SK-N-SH treated with all-trans-retinoic acid at 6 μM for 48 hours (cell line): ENCODE data around the gene HELZ.

Experiments used
- ATAC-seq: fragments of 200-7000 bp; cut with Tn5 transposase; 3 replicates; pipeline ENCODE4 v1.9.1; 2020; ENCODE audit warnings: mild to moderate bottlenecking, moderate library complexity
- ARNTL ChIP-seq: fragments of 450-650 bp; formaldehyde crosslinking; IDR thresholded peaks from 2 replicates; pipeline ENCODE4 v1.5.0; 2020; ENCODE audit warnings: low read depth, mild to moderate bottlenecking, moderate library complexity, borderline replicate concordance
- BACH2 ChIP-seq: fragments of 250-450 bp; sonication (Bioruptor Pico); IDR thresholded peaks from 2 replicates; pipeline ENCODE4 v1.9.0; 2021; ENCODE audit warnings: mild to moderate bottlenecking, borderline replicate concordance
- ESRRG ChIP-seq: fragments of 250-450 bp; sonication (Bioruptor Pico); IDR thresholded peaks from 2 replicates; pipeline ENCODE4 v1.6.1; 2021; ENCODE audit warnings: mild to moderate bottlenecking
- GLIS3 ChIP-seq: fragments of 250-450 bp; sonication (Bioruptor Pico); IDR thresholded peaks from 2 replicates; pipeline ENCODE4 v1.5.0; 2020; ENCODE audit warnings: mild to moderate bottlenecking, moderate library complexity
- OSR1 ChIP-seq: fragments of 250-450 bp; sonication (Bioruptor Pico); IDR thresholded peaks from 2 replicates; pipeline ENCODE4 v1.8.0; 2022; ENCODE audit warnings: moderate library complexity, mild to moderate bottlenecking, inconsistent platforms
- PPARA ChIP-seq: fragments of 250-450 bp; sonication (Bioruptor Pico); IDR thresholded peaks from 2 replicates; pipeline ENCODE4 v1.5.0; 2020; ENCODE audit warnings: mild to moderate bottlenecking, borderline replicate concordance
- RARB ChIP-seq: fragments of 250-450 bp; sonication (Bioruptor Pico); IDR thresholded peaks from 2 replicates; pipeline ENCODE4 v1.8.0; 2021; ENCODE audit warnings: mild to moderate bottlenecking, moderate library complexity
- SNAI2 ChIP-seq: fragments of 250-450 bp; sonication (Bioruptor Pico); IDR thresholded peaks from 2 replicates; pipeline ENCODE4 v1.5.0; 2020; ENCODE audit warnings: mild to moderate bottlenecking, moderate library complexity
- TCF4 ChIP-seq: fragments of 250-450 bp; sonication (Bioruptor Pico); IDR thresholded peaks from 2 replicates; pipeline ENCODE4 v1.8.0; 2021; ENCODE audit warnings: mild to moderate bottlenecking, moderate library complexity, borderline replicate concordance
- TOX ChIP-seq: fragments of 250-450 bp; sonication (Bioruptor Pico); IDR thresholded peaks from 2 replicates; pipeline ENCODE4 v1.8.0; 2021; ENCODE audit warnings: mild to moderate bottlenecking, moderate library complexity, borderline replicate concordance
- TSHZ2 ChIP-seq: fragments of 250-450 bp; sonication (Bioruptor Pico); IDR thresholded peaks from 2 replicates; pipeline ENCODE4 v1.5.0; 2020; ENCODE audit warnings: mild to moderate bottlenecking, moderate library complexity
- ZC3H10 ChIP-seq: fragments of 250-450 bp; sonication (Bioruptor Pico); IDR thresholded peaks from 2 replicates; pipeline ENCODE4 v1.5.1; 2021; ENCODE audit warnings: mild to moderate bottlenecking, moderate library complexity
- ZNF565 ChIP-seq: fragments of 450-650 bp; formaldehyde crosslinking; conservative IDR thresholded peaks from 2 replicates; pipeline ENCODE4 v1.5.0; 2020; ENCODE audit warnings: low read depth, mild to moderate bottlenecking, moderate library complexity
- ZNF70 ChIP-seq: fragments of 450-650 bp; formaldehyde crosslinking; IDR thresholded peaks from 2 replicates; pipeline ENCODE4 v1.5.0; 2020; ENCODE audit warnings: mild to moderate bottlenecking, moderate library complexity
- TF ChIP-seq, protein P1 (sequence below): fragments of 250-450 bp; sonication (Bioruptor Pico); IDR thresholded peaks from 2 replicates; pipeline ENCODE4 v1.5.1; 2021; ENCODE audit warnings: mild to moderate bottlenecking, moderate library complexity
- TF ChIP-seq, protein P2 (sequence below): fragments of 250-450 bp; sonication (Bioruptor Pico); IDR thresholded peaks from 2 replicates; pipeline ENCODE4 v1.8.0; 2020; ENCODE audit warnings: mild to moderate bottlenecking, moderate library complexity, borderline replicate concordance
- TF ChIP-seq, protein P3 (sequence below): fragments of 250-450 bp; sonication (Bioruptor Pico); IDR thresholded peaks from 2 replicates; pipeline ENCODE4 v1.8.0; 2021; ENCODE audit warnings: low read depth, mild to moderate bottlenecking, moderate library complexity, borderline replicate concordance
- TF ChIP-seq, protein P4 (sequence below): fragments of 250-450 bp; sonication (Bioruptor Pico); IDR thresholded peaks from 2 replicates; pipeline ENCODE4 v1.5.1; 2020; ENCODE audit warnings: low read depth, mild to moderate bottlenecking, moderate library complexity

Gene HELZ

DNA sequence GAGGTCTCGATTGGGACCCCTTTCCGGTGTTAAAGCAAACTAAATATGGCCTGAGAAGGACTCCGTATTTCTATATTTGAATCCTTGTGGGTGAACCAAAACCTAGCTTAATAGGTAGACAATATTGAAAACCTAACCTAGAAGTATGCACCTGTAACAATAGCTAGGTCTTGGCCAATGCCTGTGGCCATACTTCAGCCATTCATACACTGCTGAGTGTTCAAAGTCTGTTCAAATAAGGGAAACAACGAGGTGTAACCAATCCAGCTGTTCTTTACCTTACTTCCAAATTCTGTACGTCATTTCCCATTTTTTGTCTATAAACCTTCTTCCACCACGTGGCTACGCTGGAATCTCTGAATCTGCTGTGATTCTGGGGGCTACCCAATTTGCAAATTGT, 34.1 kb upstream of the HELZ start (continued):
- TF ChIP-seq, protein P1, sequence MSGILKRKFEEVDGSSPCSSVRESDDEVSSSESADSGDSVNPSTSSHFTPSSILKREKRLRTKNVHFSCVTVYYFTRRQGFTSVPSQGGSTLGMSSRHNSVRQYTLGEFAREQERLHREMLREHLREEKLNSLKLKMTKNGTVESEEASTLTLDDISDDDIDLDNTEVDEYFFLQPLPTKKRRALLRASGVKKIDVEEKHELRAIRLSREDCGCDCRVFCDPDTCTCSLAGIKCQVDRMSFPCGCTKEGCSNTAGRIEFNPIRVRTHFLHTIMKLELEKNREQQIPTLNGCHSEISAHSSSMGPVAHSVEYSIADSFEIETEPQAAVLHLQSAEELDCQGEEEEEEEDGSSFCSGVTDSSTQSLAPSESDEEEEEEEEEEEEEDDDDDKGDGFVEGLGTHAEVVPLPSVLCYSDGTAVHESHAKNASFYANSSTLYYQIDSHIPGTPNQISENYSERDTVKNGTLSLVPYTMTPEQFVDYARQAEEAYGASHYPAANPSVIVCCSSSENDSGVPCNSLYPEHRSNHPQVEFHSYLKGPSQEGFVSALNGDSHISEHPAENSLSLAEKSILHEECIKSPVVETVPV (CRISPR knock-in tag), result no peak
- TF ChIP-seq TCF4 (no peak), BACH2 (CRISPR knock-in tag) (no peak), ZNF565 (CRISPR knock-in tag) (no peak), ZNF70 (CRISPR knock-in tag) (no peak)

- ATAC-seq, result no peak
- no peak for TF ChIP-seq OSR1 (CRISPR knock-in tag)
- TF ChIP-seq, protein P2, sequence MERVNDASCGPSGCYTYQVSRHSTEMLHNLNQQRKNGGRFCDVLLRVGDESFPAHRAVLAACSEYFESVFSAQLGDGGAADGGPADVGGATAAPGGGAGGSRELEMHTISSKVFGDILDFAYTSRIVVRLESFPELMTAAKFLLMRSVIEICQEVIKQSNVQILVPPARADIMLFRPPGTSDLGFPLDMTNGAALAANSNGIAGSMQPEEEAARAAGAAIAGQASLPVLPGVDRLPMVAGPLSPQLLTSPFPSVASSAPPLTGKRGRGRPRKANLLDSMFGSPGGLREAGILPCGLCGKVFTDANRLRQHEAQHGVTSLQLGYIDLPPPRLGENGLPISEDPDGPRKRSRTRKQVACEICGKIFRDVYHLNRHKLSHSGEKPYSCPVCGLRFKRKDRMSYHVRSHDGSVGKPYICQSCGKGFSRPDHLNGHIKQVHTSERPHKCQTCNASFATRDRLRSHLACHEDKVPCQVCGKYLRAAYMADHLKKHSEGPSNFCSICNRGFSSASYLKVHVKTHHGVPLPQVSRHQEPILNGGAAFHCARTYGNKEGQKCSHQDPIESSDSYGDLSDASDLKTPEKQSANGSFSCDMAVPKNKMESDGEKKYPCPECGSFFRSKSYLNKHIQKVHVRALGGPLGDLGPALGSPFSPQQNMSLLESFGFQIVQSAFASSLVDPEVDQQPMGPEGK (CRISPR knock-in tag), result no peak
- no peak for TF ChIP-seq TCF4
- no peak for TF ChIP-seq PPARA (CRISPR knock-in tag)
- TF ChIP-seq SNAI2 (CRISPR knock-in tag), result no peak
- no peak for TF ChIP-seq GLIS3
These were observed 33.4 kb upstream of the HELZ start for GRCh38 chr17:67278363-67278762.

- ATAC-seq, result no peak
- TF ChIP-seq, protein P2 (CRISPR knock-in tag), result no peak
- TF ChIP-seq ZC3H10 (CRISPR knock-in tag), result no peak
- TF ChIP-seq, protein P3, sequence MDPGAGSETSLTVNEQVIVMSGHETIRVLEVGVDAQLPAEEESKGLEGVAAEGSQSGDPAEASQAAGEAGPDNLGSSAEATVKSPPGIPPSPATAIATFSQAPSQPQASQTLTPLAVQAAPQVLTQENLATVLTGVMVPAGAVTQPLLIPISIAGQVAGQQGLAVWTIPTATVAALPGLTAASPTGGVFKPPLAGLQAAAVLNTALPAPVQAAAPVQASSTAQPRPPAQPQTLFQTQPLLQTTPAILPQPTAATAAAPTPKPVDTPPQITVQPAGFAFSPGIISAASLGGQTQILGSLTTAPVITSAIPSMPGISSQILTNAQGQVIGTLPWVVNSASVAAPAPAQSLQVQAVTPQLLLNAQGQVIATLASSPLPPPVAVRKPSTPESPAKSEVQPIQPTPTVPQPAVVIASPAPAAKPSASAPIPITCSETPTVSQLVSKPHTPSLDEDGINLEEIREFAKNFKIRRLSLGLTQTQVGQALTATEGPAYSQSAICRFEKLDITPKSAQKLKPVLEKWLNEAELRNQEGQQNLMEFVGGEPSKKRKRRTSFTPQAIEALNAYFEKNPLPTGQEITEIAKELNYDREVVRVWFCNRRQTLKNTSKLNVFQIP (CRISPR knock-in tag), result no peak
- TF ChIP-seq TSHZ2 (CRISPR knock-in tag), result no peak
- no peak for TF ChIP-seq BACH2 (CRISPR knock-in tag)
- TF ChIP-seq TOX (CRISPR knock-in tag), result no peak
- no peak for TF ChIP-seq OSR1 (CRISPR knock-in tag)
- no peak for TF ChIP-seq RARB (CRISPR knock-in tag)
- no peak for TF ChIP-seq ESRRG (CRISPR knock-in tag)
- TF ChIP-seq, protein P4, sequence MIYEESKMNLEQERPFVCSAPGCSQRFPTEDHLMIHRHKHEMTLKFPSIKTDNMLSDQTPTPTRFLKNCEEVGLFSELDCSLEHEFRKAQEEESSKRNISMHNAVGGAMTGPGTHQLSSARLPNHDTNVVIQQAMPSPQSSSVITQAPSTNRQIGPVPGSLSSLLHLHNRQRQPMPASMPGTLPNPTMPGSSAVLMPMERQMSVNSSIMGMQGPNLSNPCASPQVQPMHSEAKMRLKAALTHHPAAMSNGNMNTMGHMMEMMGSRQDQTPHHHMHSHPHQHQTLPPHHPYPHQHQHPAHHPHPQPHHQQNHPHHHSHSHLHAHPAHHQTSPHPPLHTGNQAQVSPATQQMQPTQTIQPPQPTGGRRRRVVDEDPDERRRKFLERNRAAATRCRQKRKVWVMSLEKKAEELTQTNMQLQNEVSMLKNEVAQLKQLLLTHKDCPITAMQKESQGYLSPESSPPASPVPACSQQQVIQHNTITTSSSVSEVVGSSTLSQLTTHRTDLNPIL (CRISPR knock-in tag), result no peak
- TF ChIP-seq, all 23 proteins: peak for 0
These were observed 31.1 kb upstream of the HELZ start for GRCh38 chr17:67276075-67276474.

DNA sequence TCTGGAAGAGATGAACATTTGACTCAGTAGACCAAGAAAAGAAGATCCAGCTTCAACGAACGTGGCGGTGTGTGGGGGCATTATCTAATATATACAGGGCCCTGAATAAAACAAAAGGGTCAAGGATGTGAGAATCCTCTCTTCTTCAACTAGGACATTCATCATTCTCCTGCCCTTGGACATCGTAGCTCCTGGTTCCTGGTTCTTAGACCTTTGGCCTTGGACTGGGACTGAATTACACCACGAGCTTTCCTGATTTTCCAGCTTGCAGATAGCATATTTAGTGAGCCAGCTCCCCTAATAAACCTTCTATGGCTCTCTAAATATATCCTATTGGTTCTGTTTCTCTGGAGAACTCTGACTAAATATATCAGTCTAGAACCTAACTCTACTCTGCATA, 29.5 kb upstream of the HELZ start:
- TF ChIP-seq ZC3H10 (CRISPR knock-in tag) (no peak), ARNTL (CRISPR knock-in tag) (no peak), GLIS3 (no peak)
- TF ChIP-seq, protein P3 (CRISPR knock-in tag), result no peak

More for the DNA sequence above, 29.5 kb upstream of the HELZ start:
- no peak for ATAC-seq
